LNCaP clone FGC (cell line): ENCODE data around the gene RPL10.

ENCODE experiments used
- DNase-seq: peaks from one replicate; pipeline ENCODE4 v3.0.0-alpha.2; 2011; ENCODE audit warnings: low read depth
- H3K4me3 ChIP-seq: 2 replicates; pipeline ENCODE4 v1.5.1; 2011; ENCODE audit warnings: mild to moderate bottlenecking, low read depth, low read length, control low read depth
- TF ChIP-seq, protein P1 (sequence below): IDR thresholded peaks from 2 replicates; pipeline ENCODE4 v1.5.1; 2012; ENCODE audit warnings: mild to moderate bottlenecking; ENCODE audit not compliant: control insufficient read depth, insufficient read depth; ENCODE audit errors: extremely low read depth

Gene RPL10

DNA sequence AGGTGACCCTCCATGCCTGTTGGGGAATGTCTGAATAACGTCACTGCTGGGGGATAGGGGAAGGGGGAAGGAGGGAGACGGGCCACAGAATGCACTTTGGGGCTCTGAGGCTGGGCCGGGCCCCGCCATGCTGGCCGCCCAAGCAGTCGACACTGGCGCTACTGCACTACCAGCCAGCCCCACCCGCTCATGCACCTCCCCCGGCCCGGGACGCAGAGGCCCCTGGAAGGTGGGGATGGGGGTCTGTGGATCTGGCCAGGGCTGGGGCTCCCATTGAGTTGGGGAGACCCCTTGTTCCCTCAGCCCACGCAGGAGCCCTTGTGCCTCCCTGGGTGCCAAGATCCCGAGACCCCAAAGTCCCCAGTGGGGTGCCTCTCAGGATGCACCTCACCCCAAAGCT is 41.6 kb upstream of the RPL10 start:
- TF ChIP-seq, protein P1, sequence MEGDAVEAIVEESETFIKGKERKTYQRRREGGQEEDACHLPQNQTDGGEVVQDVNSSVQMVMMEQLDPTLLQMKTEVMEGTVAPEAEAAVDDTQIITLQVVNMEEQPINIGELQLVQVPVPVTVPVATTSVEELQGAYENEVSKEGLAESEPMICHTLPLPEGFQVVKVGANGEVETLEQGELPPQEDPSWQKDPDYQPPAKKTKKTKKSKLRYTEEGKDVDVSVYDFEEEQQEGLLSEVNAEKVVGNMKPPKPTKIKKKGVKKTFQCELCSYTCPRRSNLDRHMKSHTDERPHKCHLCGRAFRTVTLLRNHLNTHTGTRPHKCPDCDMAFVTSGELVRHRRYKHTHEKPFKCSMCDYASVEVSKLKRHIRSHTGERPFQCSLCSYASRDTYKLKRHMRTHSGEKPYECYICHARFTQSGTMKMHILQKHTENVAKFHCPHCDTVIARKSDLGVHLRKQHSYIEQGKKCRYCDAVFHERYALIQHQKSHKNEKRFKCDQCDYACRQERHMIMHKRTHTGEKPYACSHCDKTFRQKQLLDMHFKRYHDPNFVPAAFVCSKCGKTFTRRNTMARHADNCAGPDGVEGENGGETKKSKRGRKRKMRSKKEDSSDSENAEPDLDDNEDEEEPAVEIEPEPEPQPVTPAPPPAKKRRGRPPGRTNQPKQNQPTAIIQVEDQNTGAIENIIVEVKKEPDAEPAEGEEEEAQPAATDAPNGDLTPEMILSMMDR: no peak
- DNase-seq: no peak
- no peak overlapping the region for H3K4me3 ChIP-seq

DNA sequence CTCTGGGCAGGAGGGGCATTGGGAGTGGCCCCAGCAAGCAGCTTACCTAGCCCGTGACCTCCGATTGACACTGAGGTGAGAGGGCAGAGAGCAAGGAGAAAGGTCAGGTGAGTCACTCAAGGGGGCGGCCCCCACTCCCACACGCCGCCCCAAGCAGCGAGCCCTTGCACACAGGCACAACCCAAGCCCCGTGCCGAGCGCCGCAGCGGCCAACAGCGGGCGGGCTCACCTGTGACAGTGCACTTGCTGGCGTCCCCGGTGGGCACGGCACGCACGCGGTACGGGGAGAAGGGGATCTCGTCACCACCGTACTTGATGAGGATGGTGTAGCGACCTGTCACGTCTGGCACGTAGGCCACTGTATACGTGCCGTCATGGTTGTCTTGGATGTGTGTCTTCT is 41.0 kb upstream of the RPL10 start:
- H3K4me3 ChIP-seq: no peak overlapping the region
- TF ChIP-seq, protein P1: no peak
- no peak for DNase-seq

DNA sequence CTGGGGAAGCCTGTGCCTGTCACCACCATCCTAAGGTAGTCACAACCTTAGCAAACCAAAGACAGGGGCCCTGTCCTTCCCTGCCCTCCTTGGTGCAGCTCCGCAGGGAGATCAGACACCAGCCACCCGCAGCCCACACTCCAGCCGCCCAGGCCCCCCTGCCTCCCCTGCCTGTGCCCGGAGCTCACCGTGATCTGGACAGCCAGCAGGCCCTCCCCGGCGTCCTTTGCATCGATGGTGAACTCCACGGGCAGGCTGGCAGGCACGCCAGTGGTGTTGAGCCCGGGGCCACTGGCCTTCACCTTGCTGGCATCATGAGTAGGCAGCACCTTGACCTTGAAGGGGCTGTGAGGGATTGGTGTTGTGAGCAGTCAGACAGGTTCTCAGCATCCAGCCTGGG is 40.2 kb upstream of the RPL10 start:
- no peak overlapping the region for H3K4me3 ChIP-seq
- DNase-seq: no peak
- TF ChIP-seq, protein P1: no peak

DNA sequence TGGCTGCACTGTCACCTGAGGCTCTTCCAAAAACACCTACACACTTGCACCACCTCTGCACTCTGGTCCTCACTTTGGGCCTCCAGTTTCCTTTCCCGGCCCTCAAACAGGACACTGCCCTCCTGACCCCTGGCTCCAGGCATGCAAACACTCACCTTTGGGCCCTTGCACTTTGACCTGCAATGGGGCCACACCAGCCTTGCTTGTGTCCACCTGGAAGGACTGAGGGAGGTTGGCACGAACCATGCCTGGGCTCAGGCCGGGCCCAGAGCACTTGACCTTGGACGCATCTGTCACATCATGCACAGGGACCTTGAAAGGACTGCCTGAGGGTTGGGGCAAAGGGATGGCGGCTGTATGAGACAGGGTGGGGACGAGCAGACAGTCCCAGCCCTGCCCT is 39.3 kb upstream of the RPL10 start:
- TF ChIP-seq, protein P1: no peak
- no peak overlapping the region for H3K4me3 ChIP-seq
- DNase-seq: no peak

DNA sequence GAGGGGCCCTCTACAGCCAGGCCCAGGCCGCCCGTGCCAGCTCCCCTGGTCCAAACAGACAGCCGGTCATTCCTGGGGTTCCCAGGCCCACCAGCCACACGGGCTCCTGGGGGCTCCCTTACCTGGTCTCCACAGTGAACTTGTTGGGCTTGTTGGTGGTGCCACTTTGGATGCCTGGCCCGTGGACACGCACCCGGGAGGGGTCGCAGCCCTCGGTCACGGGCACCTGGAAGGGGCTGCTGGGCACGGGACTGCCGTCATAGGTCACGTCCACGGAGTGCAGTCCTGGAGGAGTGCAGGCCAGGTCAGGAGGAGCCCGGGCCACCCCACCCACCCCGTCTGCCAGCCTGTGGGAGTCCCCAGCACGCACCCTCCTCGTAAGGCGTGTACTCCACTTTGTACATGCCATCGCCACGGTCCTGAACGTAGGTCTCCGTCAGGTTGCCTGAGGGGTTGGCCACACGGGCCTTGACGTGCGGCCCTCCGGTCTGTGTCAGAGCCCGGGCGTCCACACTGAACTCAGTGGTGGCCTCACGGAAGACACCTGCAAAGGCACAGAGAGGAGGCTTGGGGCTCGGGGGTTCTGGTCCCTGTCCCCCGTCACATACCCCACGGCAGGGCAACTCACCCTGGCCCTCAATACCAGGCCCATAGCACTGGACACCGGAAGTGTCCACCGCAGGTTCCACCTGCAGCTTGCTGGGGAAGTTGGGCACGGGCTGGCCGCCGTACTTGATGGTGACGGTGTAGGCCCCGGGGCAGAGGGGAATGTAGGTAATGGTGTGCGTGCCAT is 38.6 kb upstream of the RPL10 start:
- DNase-seq: no peak
- TF ChIP-seq, protein P1: no peak
- H3K4me3 ChIP-seq: no peak overlapping the region

DNA sequence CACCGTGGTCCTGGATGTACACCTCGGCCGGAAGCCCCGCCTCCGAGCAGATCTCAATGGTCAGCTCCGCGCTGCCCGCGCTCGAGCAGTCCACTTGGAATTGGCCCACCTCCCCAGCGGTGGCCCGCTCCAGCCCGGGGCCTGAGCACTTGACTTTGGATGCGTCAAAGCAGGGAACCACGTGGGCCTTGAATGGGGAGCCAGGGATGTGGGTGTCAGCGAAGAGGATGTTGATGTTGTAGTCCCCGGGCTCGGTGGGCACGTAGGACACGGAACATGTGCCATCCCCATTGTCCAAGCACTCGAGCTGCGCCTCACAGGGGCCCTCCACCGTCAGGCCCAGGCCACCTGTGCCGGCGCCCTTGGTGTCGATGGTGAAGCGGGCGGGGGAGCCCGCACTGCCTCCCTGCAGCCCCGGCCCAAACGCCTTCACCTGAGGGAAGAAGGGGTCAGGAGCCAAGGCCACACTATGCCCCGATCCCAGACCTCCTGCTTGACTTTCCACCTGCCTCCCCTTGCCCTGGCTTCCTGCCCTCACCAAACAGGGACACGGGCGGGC is 37.9 kb upstream of the RPL10 start:
- no peak overlapping the region for H3K4me3 ChIP-seq
- DNase-seq: no peak
- TF ChIP-seq, protein P1: no peak

DNA sequence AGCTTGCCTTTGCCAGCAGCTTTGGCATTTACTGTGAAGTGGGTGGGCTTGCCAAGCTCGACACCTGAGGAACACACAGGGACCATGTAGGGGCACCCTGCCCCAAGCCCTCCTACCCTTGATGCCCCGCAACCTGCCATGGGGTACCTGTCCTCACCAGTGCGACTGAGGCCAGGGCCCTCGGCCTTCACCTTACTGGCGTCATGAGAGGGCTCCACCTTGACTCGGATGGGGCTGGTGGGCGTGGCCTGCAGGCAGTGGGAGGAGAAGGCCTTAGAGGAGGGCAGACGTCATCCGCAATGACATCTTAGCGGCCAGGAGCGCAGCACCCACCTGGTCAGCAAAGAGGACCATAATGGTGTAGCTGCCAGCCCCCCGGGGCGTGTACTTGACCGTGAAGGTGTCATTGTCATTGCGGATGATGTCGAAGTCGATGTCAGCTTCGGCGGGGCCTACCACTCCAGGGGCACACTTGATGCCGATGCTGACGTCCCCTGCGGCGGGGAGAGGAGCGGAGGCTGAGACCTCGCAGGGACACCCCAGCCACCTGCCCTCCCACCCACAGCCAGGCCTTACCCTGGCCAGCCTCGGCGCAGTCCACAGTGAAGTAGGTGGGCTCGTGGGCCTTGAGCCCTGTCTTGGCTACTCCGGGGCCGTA is 36.0 kb upstream of the RPL10 start:
- H3K4me3 ChIP-seq: no peak overlapping the region
- DNase-seq: no peak
- TF ChIP-seq, protein P1: no peak
